Lung microvascular endothelial cell (primary cell): Measurements from ENCODE around the gene NLRX1. TPM values are rescaled to one million over a fixed set of nuclear protein-coding genes. Genes with fewer than 3 reads are reported as not detected.
"Not testable (repeated sequence)": the region's sequence is repeated elsewhere in the genome, so short reads cannot be mapped to it uniquely, and the experiment has no call there.

Experiments
- DNase-seq, 2 donors: peaks; one replicate each; pipeline versions ENCODE4 v3.0.0 to v3.0.0-alpha.2; 2010; ENCODE audit warnings: low read depth in 2 of 2
- total RNA-seq: library from RNA; depleted of rRNA; stranded (reverse); fragments of >200 nt; gene quantifications from 2 replicates; pipeline ENCODE4 v1.2.1, GENCODE V29; 2014

NLRX1 gene
- total RNA-seq, 1 donor from 2014 or later: 11.1 TPM

DNA sequence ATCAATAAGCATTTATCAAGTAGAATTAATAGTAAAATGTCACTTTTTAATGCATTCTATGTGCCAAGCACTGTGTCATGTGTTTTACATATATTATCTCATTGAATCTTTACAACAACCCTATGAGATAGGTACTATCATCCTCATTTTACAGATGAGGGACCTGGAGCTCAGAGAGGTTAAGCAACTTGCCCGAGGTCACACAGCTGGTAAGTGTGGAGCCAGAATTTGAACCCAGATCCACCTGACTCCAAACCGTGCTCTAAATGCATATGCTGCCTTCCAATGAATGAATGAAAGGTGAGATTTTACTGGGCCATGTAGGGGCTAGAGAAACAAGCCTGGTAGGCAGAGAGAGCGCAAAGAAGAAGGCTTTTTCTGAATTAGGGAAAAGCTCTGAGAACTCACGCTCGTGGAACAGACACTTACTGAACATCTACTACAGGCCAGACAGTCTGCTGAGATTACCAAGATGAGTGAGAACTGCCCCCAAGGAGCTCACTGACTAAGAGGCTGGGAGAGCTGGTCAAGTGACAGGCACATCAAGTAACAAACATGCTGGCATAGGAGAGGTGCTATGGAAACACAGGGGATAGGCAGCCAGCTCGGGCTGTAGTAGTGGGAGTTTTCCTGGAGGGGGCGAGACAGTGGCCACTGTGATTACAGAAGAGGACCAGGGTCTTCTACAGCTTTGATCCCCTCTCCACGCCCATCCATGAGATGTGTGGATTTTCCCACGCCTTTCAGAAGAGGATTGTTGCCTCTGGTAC, 15.3 kb upstream of the NLRX1 start:
- peak in 1 of 2 donors; percentile 13 for DNase-seq

DNA sequence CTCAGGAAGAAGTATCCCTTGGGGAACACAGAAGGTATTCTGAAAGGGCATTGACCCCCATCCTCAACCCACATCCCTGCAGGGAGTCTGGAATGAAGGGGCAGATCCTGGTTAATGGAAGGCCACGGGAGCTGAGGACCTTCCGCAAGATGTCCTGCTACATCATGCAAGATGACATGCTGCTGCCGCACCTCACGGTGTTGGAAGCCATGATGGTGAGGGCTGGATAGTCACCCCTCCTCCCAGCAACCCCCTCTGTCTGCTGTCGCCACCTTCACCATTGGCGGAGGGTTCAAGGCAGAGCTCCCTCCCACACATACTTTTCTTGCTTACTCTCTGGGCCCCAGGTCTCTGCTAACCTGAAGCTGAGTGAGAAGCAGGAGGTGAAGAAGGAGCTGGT, 14.3 kb upstream of the NLRX1 start:
- no peak for DNase-seq

DNA sequence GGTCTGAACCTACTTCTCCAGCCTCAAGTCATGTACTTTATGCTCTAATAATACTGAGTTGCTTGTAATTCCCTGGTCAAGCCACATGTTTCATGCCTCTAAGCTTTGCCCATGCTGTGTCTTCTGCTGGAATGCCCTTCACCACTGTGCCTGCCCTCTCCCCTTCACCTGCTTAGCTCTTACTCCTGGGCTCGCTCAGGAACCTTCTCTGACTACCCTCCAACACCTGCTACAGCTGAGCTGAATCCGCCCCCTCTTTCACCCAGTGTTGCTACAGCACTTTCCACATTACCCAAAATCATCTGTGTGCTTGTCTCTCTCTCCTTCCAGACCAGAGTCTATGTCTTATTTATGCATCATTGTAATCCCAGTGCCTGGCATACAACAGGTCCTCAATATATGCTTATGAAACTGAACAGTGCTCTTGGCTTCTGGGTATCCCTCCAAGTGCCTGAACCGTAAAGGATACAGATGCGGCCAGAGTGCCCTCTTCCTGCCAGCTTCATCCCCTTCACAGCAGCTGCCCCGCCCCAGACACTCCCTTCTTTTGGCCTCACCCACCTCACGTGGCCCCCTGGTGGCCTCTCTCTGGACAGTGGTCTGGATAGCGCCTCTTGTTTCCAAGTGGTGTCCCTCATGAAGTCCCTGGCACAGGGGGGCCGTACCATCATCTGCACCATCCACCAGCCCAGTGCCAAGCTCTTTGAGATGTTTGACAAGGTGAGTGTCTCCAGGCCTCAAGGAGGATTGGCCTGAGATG, 12.6 kb upstream of the NLRX1 start:
- peak in 1 of 2 donors; percentile 28 for DNase-seq

DNA sequence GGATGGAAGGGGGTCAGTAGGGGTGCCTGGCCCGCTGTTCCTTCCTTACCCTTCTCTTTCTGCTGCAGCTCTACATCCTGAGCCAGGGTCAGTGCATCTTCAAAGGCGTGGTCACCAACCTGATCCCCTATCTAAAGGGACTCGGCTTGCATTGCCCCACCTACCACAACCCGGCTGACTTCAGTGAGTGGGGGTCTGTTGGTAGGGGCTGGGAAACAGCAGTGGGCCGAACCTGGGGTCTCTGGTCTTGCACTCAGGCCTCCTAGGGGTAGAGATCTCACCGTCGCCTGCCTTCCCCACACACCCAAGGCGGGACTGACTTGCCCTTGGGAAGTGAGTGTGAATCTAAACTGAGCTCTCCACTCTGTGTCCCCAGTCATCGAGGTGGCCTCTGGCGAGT, 12.0 kb upstream of the NLRX1 start:
- no peak for DNase-seq

DNA sequence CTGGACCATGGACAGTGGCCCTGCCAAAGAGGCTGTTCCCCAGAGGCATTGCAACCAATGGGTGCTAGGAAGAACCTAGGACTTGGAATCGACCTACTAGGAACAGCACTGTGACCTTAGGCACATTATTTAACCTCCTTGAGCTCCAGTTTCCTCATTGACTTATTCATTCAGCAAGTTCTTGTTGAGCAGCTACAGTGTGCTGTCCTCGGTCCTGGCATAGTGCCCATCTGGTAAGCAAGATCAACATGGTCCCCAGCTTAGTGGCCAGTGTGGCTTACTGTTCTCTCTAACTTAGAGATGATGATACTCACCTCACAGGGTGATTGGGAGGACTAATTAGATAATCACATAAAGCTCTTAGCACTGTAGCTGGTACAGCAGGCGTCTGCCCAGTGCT, 11.5 kb upstream of the NLRX1 start:
- peak in 1 of 2 donors; percentile 23 for DNase-seq

DNA sequence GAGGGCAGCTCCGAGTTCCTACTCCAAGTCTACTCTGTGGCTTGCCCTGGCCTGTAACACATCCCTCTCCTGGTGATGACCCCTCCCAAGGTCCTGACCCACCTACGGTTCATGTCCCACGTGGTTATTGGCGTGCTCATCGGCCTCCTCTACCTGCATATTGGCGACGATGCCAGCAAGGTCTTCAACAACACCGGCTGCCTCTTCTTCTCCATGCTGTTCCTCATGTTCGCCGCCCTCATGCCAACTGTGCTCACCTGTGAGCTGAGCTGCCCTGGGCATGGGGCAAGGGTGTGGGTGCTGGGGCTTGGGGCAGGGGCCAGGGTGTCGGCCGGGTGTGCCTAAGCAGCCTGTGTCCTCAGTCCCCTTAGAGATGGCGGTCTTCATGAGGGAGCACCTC, 10.1 kb upstream of the NLRX1 start:
- no peak for DNase-seq

DNA sequence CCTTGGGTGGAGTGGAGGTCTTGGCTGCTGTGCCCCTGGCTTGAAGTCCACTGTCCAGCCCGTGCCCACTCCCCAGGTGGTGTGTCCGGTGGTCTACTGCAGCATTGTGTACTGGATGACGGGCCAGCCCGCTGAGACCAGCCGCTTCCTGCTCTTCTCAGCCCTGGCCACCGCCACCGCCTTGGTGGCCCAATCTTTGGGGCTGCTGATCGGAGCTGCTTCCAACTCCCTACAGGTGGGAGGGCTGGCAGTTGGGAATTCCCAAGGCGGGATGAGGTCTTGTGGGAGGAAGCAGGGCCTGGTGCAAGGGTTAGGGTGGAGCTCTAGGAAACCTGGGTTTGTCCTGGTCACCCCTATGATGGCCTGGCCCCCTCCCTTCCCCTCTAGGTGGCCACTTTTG, 8.4 kb upstream of the NLRX1 start:
- no peak for DNase-seq

DNA sequence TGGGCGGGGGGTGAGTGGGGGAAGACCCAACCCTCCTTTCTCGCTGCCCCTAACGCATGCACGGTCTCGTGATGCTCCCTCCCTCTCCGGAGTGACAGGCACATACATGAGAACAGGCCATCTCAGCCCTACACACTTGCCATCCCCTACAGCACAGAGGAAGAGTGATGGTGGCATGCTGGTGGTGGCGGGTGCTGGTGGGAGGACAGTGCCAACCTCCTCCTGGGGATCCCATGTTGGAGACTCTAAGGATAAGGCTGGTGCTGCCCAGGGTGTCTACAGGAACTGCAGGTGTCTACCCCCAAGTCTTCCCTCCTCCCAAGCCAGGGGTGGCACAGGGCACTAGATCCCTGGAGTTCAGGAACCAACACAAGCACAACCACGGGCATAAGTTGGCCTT, 6.7 kb upstream of the NLRX1 start:
- no peak for DNase-seq

DNA sequence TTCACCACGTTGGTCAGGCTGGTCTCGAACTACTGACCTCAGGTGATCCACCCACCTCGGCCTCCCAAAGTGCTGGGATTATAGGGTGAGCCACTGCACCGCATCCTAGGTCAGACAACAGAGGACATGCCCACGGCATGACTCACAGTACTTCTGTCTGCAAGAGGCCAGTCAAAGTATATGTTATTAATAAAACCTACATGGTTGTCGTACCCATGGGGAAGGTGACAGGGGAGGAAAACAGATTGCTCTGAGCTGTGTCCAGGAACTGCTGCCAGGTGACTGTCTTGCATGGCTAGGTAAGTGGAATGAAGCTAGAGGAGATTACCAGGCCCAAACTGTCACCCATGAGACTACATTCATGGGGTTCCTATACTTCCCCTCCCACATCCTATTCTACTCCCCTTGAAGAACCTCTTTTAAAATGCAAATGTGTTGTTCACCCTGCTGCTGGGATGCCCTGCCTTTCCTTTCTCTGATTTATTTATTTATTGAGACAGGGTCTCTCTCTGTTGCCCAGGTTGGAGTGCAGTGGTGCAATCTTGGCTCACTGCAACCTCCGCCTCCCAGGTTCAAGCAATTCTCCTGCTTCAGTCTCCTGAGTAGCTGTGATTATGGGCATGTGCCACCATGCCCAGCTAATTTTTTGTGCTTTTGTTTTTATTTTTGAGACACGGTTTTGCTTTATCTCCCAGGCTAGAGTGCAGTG, 2.0 kb upstream of the NLRX1 start:
- DNase-seq: peak; percentile 23 to 59

DNA sequence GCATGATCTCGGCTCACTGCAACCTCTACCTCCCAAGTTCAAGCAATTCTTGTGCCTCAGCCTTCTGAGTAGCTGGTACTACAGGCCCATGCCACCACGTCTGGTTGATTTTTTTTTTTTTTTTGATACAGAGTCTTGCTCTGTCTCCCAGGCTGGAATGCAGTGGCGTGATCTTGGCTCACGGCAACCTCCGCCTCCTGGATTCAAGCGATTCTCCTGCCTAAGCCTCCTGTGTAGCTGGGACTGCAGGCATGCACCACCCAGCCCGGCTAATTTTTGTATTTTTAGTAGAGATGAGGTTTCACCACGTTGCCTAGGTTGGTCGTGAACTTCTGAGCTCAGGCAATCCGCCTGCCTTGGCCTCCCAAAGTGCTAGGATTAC, 1.5 kb upstream of the NLRX1 start:
- DNase-seq: not testable (repeated sequence)

DNA sequence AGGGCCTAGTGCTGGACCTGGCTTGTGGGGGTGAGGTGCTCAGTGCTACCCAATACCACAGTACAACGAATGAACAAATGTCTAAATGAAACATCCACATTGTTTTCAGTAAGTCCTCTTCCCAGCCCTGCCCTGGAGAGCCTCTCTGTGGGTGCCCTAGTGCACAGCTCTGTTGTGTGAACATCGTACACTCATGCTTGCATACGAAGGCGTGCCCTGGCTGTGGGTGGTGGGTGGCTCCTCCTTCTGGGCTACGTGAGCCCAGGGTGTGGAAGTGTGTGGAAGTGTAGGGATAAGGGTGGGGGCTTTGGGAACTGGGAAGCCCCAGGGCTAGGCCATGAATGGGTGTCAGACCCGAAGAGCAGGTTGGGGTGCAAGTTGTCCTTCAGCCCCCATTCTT, 592 bp upstream of the NLRX1 start:
- DNase-seq: no peak

DNA sequence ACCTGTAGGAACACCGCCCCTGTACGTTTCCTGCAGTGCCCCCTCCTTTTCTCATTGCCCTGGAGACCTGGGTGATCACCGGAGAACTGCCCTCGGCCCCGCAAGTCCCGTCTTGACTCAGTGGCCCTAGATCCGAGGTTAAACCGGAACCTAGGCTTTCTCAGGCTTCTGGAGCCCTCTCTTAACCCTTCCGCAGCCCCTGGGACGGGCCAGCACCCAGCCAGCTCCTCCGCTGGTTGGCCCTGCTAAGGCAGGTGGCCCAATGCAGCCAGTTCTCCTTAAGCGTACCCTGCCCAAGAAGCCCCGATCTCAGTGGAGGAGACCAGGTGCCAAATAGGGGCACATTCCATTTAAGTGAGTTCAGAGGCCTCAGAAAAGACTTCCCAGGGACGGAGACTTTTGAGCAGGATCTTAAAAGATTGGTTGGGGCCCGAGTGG, 776 bp downstream of the NLRX1 start:
- peak in 1 of 2 donors; percentile 30 for DNase-seq

DNA sequence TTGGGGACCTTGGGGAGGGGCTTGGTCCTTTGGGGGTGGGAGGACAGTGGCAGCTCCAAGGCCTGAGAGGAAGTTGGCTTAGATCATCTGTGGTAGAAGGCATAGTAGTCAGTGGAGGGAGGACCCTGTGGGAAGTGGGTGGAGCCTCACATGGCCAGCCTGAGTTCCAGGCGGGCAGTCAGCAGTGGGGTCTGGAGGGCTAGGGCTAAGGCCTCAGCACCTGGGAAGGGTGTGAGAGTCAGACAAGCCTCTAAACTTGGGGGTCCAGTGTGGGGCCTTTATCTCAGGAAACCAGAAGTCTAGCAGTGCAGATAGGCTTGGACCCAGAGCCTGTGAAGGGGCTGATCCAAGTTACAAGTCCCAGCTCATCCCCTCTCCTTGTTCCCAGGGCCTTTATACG, 4.0 kb downstream of the NLRX1 start:
- DNase-seq: peak; percentile 24 to 45

DNA sequence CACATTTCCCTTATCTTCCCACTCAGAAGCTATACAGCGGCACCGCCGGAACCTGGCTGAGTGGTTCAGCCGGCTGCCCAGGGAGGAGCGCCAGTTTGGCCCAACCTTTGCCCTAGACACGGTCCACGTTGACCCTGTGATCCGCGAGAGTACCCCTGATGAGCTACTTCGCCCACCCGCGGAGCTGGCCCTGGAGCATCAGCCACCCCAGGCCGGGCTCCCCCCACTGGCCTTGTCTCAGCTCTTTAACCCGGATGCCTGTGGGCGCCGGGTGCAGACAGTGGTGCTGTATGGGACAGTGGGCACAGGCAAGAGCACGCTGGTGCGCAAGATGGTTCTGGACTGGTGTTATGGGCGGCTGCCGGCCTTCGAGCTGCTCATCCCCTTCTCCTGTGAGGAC, 4.9 kb downstream of the NLRX1 start:
- DNase-seq: no peak

DNA sequence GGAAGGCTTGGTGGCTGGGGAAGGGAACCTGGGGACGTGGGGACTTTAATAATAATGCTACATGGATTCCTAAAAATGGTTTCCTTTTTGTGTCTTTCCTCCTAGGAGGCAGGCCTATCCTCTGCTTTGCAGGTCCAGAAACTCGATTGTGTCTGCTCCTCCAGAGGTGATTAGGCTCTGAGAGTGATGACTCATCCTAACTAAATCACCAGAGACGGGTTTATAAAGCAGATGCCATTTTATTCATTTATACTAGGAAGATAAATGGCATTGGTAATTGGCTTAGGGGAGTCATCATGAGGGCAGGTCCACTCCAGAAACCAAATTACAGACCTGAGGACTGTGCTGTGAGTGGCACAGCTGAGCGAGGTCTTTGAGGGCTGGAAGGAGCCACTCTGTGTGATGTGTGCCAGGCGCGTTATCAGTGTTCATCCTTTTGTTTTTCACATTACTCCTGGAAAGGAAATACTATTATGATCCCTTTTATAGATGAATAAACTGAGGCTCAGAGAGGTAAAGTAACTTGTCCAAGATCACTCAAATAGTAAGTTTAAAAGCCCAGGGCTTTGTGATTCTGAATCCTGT, 7.1 kb downstream of the NLRX1 start:
- peak in 1 of 2 donors; percentile 52 for DNase-seq

DNA sequence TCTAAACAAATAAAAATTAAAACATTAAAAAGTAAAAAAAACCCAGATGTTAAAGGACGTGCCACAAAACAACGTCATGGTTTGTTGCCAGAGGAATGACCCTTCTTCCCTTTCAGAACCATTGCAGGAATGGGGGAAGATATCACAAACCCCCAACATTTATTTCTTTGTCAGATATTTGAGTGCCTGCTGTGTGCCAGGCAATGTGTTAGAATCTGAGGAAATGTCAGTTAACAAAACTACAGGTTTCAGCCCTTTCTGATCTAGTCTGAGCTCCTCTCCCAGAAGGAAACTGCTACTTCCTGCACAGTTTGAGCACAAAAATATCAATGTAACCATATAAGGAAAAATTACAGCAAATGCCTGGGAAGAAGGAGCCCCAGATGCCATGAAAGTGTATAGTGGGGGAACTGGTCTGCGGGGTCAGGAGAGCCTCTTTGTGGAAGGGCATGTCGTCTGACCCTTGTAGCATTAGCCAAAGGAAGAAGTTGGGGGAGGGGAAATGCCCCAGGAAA, 9.7 kb downstream of the NLRX1 start:
- DNase-seq: peak; percentile 54 to 56

DNA sequence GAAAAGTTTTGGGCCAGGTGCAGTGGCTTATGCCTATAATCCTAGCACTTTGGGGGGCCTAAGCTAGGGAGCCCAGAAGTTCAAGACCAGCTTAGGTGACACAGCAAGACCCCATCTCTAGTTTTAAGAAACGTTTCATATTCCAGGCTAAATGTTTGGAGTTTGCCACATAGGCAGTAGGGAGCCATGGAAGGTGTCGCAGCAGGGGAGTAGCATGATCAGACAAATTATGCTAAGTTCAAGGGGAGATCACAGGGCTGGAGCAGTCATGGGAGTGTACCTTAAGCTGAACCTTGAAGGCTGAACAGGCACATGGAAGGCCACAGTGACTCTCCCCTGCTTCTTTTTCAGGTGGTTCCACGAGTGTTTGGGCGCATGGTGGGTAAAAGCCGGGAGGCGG, 10.8 kb downstream of the NLRX1 start:
- no peak for DNase-seq

DNA sequence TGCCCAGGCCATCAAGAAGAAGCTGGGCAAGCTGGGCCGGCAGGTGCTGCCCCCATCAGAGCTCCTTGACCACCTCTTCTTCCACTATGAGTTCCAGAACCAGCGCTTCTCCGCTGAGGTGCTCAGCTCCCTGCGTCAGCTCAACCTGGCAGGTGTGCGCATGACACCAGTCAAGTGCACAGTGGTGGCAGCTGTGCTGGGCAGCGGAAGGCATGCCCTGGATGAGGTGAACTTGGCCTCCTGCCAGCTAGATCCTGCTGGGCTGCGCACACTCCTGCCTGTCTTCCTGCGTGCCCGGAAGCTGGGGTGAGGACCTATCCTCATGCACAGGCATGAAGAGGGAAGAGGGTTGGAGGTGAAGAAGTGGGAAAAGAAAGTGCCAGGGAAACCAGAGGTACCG, 11.5 kb downstream of the NLRX1 start:
- peak in 1 of 2 donors; percentile 23 for DNase-seq

DNA sequence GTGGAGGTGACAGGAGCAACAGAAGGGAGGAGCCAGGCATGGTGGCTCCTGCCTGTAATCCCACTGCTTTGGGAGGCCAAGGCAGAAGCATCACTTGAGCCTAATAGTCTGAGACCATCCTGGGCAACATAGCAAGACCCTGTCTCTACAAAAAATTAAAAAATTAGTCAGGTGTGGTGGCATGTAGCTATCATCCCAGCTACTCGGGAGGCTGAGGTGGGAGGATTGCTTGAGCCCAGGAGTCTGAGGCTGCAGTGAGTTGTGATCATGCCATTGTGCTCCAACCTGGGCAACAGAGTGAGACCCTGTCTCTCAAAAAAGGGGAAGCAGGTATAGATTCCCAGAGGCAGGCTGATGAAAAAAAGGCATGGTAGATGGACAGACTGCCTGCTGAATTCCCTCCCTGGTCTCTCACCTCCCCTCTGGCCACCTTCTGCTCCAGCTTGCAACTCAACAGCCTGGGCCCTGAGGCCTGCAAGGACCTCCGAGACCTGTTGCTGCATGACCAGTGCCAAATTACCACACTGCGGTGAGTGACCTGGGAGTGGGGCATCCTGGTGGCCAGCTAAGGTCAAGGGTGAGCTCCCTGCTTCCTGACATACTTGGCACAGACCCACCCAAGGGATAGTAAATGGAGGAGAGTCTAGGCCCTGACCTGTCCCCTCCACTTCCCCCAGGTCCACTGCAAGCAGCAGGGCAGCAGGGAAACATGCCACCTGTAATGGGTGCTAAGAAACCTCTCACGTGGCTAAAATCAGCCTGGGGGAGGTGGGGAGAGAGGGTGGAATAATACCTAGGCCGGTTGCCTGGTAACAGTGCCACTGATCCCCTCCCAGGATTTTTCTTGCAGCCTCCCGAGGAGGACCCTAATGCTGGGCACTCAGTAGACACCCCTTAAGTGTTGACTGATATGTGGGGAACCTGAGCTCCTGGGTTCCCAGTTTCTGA, 12.5 kb downstream of the NLRX1 start:
- peak in 1 of 2 donors; percentile 35 for DNase-seq

DNA sequence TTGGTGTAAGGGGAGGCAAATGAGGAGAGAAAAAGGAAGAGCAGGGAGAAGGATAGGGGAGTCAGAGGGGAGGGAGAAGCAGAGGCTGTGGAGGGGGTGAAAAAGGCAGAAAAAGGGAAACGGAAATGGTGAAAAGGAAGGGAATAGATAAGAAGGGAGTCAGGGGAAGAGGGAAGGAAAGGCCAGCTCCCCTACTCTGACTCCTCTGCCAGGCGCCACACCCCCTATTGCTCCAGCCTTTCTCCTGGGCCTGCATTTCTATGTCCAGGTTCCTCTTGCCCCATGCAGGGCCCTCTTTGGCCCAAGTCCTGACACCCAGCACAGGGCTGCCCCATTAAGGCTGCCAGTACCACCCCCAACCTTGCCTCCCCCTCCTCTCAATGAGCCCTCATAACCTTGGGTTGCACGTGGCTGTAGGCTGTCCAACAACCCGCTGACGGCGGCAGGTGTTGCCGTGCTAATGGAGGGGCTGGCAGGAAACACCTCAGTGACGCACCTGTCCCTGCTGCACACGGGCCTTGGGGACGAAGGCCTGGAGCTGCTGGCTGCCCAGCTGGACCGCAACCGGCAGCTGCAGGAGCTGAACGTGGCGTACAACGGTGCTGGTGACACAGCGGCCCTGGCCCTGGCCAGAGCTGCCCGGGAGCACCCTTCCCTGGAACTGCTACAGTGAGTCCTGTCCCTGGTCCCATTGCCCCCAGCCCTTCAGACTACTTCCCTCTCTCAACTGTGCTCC, 13.3 kb downstream of the NLRX1 start:
- no peak for DNase-seq
